ENCODE data around the gene ALAD. TPM values are rescaled to one million over a fixed set of nuclear protein-coding genes. Genes with fewer than 3 reads are reported as not detected.

ALAD gene
- total and polyA plus RNA-seq, 2 of the 8 experiments (the other 6 are each of a cell fraction or from before 2014, with no cell fraction given) = 8.2 to 15.3 TPM

- TF ChIP-seq SAP30 (IDR thresholded peaks at IDR 0.05; ENCODE audit: insufficient read depth, insufficient replicate concordance, low read length) = no peak
- no peak for TF ChIP-seq RFX5 (IDR thresholded peaks at IDR 0.05; ENCODE audit: borderline replicate concordance, low read depth, low read length)
- TF ChIP-seq POLR2A (IDR thresholded peaks at IDR 0.05; ENCODE audit: control extremely low read depth in 1 of 2, low read depth in 2 of 2, low read length in 2 of 2) = no peak
These were observed 31.3 kb downstream of the ALAD start (continued) for GRCh38 chr9:113369855-113370140.

Data from H1 (cell line).